NCI-H2029 (cell line): ENCODE results near the gene CDC20.
"Not testable (repeated sequence)": the region's sequence is repeated elsewhere in the genome, so short reads cannot be mapped to it uniquely, and the experiment has no call there.

Experiments used
- DNase-seq: peaks from one replicate; lab custom pipeline; 2025; lab: John Stamatoyannopoulos, UW

Gene CDC20

DNA sequence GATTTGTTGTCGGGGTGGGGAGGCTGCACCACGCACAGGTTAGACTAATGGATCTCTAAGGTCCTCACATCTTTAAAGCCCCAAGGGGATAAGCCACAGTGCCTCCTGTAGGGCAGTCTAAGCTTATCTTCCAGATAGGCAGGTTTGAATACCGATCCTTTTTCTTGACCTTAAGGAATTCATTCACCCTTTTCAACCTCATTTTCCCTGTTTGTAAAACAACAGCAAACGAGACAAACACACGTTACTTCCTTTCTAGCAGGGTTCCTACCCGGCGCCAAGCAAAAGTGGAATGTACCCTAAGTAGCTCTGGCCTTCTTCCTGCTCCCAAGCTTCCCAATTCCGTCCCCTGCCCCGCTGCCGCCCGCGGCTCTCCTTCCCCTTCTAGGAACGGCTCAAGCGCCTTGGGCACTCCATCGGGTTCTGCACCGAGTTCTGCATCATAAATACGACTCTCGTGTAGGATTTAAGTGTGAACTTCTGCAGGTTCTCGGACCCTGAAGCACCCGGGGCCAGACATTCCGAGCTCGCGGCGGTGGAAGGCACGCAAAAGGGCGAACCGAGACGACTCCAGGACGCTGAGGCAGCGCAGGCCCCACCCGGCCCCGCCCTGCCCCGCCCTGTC is 548 bp upstream of the CDC20 start:
- peak; percentile 53 for DNase-seq

DNA sequence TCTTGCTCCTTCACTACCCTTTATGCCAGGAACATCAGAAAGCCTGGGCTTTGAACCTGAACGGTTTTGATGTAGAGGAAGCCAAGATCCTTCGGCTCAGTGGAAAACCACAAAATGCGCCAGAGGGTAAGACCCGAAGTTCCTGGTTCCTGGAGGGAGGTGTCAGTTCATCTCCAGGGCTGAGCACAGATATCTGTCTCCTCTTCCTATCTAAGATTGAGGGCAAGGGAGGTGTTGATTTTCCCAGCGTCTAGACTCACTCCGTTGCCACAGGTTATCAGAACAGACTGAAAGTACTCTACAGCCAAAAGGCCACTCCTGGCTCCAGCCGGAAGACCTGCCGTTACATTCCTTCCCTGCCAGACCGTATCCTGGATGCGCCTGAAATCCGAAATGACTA is 915 bp downstream of the CDC20 start:
- no peak for DNase-seq

DNA sequence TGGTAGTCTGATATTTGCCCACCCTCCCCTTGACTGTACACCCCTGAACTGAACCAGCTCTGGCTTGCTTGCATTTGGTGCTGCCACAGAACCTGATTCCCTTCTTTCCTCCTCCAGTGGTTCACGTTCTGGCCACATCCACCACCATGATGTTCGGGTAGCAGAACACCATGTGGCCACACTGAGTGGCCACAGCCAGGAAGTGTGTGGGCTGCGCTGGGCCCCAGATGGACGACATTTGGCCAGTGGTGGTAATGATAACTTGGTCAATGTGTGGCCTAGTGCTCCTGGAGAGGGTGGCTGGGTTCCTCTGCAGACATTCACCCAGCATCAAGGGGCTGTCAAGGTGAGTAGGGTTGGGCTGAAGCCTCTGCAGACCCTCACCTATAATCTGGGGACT is 1.8 kb downstream of the CDC20 start:
- DNase-seq: no peak

DNA sequence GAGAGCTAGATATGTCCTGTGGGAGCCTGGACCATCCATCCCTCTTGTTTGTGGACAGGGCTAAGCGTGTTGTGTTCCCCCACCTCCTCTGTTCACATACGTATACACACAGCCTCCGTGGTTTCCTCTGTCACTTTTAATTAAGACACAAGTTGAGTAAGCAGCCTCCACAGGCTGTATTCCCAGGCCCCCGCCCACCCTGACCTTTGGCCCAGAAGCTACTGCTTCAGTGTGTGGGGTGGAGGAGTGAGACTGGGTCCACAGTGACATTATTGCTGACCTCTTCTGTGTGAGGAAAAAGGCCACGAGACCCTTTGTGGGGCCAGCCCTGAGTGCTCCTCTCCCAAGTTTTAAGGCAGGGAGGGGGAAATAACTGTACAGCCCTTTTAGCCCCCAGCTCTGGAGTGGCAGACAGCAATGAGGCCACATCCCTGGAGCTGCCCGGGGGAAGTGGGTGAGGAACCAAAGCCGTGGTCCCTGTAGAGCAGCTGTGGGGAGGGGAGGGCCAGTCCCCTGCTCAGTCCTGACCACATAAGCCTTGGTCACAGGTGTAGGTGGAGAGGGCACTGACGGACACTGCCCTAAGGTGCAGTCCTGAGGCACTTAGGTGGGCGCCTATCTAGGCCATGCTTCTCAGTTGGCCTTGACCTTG is 4.6 kb downstream of the CDC20 start:
- no peak for DNase-seq

DNA sequence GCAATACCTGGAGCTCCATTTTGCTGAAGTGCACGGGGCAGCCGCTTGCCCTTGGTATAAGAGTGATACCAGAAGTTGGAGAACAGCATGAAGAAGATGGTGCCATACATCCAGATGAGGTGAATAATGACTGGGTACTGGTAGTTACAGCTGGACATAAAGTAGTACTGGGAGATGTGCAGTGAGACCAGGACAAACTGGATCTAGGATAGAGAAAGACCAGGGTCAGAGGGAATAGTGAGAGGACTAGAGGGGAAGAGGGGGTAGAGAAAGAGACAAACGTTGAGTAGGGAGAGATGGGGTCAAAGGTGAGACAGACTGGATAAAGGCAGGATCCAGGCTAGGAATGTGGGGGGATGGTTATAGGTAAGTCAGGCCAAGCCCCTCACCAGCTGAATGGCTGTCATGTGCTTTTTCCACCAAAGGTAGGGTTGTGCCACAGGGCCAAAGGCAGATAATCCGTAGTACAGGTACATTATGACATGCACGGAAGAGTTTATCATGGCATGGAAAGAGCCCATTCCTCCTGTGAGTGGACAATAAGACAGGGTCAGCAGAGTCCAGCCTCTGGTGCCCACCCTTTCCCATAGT is 5.2 kb downstream of the CDC20 start:
- DNase-seq: no peak

DNA sequence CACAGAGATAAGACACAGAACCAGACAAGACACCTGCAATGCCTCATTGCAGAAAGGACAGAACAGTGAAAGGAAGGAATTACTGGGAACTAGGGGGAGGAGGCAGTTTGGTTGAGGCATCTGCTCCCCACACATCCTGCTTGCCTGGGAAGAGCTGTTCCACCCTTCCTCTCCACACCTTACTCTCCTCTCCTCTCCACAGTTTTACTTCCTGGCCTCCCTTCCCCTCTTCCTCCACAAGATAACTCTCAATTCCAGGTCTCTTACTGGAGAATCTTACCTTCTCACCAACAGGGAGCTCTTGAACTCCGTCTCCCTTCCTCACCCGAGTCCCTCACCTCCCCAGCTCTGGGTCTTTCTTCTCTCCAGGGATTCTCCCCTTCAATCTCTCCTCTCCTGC is 6.9 kb downstream of the CDC20 start:
- DNase-seq: no peak

DNA sequence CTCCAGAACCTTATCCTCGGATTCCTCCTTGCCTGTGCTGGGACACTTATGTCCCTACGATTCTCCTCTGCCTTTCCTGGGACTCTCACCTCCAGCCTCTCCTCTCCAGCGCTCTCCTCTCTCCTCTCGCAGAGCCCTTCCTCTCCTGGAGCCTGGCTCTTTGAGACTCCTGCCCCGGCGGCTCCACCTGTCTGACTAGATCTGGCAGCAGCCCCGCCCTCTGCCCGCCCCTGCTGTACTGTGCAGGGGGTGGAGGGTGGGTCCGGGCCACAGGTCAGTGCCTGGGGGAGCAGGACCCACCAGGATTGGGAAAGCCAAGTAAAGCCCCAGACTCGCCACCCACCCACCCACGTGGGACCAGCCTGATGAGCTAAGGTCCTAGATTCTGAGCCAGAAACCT is 7.4 kb downstream of the CDC20 start:
- no peak for DNase-seq

DNA sequence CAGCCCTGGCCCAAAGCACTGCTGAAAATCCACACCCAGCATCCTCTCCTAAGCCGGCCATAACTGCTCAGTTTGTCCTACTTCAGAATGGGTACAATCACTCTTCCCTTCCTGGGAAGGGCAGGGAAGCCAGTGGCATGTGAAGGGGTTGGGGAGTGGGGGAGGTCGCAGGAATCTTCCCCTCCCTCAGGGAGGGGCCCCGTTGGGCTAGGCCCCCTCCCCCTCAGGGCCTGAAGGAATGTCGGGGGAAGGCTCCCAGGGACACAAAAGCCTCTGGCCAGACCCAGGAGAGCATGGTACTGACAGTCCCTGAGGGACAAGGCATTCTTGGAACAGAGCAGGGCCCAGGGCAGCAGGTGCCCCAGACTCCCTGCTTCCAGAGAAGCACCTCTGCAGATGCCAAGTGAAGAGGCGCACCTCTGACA is 7.8 kb downstream of the CDC20 start:
- DNase-seq: no peak

DNA sequence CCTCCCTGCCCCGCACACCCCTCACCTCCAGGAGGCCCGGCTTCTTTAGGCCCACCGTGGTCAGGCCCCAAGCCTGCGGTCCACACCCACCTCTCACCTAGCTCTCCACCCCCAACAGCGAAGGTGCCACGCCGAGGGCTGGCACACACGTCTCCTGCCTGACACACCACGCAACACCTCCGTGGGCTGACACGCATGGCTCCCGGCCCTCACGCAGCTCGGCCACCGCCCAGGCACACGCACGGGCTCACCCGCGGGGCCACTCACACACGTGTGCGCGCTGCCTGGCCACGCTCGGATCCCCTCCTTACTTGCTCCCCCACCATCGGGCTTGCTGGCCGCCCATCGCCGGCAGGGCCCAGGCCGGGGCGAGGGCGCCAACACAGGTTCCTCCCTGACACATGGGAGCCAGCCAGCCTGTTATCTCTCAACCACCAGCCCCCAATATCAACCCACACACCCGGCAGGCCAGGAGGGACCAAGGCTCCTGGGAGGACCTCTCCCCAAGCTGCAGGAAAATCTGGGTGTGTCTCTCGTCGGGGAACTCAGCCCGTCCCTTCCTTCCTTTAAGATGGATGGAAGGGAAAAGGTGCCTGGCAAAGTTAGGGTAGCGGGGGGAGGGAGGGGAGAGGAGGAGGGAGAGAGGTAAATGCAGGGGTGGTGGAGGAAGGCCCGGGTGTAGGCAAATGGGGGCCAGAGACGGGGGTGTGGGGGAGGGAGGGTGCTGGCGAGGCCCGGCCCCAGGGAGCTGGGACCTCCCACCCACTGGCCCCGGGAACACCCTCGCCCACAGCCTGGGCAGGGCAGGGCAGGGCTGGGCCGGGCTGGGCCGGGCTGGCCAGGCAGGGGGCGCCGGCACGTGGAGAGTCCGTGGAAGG is 8.5 kb downstream of the CDC20 start:
- DNase-seq: no peak

DNA sequence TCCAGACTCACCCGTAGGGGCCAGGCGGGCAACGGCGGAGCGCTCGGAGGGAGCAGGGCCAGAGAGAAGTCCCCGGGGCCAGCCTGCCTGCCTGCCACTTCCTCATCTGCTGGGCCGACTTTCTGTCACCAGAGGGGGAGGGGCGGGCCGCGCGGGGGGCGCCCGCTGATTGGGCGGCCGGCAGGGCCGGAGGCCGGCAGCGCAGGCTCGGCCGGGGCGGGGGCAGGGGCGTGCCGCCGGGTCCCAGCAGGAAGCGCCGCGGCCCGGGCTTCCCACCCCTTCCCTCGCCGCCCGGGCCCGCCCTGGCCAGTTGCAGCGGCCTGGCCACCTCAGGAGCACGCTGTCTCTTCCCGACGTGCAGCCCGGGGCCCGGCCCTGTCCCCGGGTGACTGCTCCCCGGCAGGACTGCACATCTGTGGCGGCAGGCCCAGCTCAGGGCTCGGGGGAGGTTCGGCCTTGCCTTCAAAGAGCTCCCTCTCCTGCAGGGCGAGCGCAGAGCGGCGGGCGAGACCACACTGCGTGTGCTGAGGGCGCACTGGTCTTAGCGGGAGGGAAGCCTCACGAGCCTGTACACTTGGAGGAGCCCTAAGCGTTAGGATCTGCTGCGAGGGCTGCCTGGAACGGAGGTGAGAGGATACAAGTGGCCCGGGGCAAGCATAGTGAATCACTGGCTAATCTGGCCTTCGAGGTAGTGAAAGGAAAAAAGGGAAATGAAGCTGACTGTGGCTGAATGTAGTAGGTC is 9.3 kb downstream of the CDC20 start, which contains the start of gene ELOVL1:
Gene ELOVL1, minus strand, starts transcription at position 108 of the 742 bp plus-strand sequence. CDS start 2,402 bp downstream, outside the sequence.
- peak; percentile 95 for DNase-seq

DNA sequence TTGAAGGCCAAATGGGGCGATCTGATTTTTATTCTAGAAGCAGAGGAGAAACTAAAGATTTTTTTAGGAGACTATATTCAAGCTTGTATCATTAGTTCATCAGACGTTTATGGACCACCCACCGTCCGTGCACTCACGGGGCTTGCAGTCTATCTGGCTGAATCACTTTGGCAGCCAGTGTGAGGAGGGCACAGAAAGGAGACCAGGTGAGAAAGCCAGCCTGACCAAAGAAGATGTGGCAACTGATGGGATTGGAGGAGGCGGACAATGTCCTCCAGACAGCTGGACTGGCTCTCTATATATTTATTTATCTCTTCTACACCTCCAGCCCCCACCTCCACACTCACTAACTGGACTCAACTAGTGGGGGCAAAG is 9.9 kb downstream of the CDC20 start:
- DNase-seq: no peak

DNA sequence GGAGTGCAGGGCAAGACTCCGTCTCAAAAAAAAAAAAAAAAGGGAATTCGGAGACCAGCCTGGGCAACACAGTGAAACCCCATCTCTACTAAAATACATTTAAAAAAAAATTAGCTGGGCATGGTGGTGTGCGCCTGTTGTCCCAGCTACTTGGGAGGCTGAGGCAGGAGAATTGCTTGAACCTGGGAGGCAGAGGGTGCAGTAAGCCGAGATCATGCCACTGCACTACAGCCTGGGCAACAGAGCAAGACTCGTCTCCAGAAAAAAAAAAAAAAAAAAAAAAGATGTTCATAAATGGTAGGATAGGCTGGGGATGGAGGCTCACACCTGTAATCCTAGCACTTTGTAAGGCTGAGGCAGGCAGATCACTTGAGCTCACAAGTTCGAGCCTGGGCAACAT is 11.0 kb downstream of the CDC20 start:
- DNase-seq: not testable (repeated sequence)

DNA sequence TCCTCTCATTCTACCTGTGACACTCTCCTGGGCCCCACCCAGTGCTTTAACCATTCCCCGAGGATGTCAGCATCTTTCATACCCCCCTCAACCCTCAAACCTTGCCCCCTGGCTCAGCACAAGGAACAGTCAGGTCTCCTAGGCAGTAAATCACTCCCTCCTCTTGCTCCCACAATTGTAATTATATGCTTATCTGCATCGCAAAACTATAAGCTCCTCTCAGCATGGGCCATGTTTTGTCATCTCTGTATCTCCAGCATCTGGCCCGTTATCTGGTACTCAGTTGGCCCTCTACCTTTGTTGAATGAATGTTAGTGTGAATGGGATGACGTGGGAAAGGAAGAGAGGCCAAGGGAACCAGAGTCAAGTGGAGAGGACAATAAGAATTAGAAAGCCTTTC is 11.8 kb downstream of the CDC20 start:
- DNase-seq: no peak

DNA sequence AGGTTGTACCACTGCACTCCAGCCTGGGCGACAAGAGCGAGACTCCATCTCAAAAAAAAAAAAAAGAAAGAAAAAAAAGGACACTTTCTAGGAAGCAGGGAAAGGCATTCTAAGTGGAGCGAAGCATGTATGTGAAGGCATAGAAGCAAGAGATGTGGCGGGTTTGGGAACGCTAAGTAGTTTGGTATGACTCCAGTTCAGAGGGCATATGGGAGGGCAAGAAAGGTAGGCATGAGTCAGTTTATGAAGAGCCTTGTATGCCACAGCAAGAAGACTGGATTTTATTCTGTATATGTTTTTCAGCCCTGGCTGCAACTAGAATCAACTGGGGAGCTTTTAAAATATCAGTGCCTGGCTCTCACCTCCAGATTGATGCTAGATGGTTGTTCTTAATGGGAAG is 13.4 kb downstream of the CDC20 start:
- DNase-seq: no peak

DNA sequence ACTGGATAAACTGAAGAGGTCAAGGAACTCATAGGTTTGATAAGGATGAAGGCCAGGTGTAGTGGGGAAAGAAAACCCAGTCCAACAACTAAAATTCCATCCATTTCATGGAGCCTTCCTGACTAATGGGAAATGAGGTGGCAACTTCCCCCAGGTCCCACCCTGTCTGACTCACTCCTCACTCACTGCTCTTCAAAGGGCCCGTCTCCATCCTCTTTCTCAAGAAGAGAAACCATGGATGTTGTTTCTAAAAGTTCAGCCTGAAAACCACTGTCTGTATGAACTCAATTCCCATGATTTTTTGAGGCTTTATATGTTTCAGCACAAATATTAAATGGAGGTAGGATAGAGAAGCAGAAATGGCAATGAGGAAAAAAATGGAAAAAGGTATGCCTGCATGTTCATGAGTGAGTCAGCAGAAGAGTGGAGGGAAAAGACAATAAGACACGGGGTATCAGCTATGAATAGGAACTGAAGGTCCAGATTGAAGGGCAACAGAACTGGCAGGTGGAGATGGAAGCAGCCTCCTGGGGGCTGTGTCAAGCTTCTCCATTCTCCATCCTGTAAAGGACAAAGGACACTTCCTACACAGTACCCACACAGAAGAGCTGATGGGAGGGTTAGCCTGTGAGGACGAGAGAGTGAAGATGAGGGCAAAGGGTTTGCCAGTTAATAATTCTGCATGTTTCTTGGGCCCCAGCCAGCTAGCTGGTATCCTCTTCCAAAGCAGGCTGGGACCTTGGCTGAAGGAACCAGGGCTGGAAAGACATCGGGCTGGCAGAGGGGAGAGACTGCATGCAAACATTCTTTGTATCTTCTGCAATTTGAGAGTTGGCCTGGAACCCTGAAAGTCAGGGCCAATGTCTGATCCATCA is 14.5 kb downstream of the CDC20 start:
- DNase-seq: no peak

DNA sequence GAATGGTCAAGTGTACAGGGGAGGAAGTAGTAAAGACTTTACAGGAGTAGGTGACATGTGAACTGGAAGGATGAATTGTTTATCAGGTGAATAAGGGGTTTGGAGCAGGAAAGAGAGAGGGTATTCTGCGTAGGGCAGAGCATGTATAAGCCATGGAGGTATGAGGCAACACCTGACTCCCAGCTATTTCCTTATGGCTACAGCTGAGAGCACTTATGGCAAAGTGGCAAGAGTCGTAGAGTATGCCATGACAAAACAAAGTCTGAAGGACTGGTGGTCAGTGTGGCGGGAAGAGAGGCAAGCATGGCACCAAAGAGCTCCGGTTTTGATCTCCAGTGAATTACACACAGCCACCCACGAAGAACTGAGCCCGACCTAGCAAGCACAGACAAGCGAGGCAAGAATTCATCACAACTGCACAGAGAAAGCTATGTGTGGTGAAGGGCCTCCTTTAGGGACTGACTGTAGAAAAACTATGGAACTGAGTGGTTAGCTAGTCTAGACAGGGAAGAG is 18.0 kb downstream of the CDC20 start:
- DNase-seq: peak; percentile 46

DNA sequence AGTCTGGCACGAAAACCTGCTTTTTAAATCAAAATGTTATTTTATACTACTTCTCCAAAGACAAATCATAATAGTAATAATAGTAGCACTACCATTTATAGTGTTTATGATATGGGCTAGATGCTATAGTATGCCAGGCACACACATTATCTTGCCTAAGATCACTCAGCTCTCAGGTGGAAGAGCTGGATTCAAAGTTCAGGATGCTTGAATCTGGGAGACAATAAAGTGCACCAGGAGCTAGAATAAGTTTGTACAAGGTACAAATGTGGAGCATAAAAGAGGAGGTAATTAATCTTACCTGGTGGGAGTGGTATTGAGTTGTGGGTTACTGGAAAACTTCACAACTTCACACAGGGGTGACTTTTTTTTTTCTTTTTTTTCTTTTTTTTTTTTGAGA is 19.1 kb downstream of the CDC20 start:
- DNase-seq: no peak

DNA sequence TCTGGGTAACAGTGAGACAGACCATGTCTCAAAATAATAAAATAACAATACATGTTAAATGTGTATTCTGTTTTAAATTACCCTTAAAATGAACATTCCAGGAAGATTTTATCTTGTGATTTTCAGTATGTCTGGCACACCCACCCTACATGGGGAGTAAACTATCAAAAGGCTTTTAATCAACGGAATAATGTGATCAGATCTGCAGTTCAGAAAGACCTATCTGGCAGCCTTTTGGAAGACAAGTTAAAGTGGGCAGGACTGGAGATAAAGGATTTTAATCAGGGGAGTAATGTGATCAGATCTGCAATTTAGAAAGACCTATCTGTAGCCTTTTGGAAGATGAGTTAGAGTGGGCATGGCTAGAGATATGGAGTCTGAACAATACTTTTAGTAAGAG is 20.7 kb downstream of the CDC20 start:
- no peak for DNase-seq

DNA sequence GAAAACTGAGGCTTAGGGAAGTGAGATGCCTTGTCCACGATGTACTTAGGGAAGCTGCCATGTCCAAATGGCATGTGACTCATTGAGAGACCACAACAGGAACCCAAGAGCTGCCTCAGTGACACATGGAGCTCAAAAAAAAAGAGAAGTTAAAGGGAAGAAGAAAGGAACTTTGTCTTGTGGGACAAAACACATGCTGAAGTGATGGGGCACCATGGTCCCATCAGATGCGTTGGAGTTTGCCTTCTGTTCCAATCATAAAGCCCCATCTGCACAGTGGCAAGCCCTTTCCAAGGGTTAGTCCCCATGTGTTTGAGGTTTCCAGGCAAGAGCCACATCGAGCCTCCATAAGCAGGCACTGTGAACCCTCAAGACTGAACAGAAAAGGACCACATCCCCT is 22.8 kb downstream of the CDC20 start:
- DNase-seq: no peak

DNA sequence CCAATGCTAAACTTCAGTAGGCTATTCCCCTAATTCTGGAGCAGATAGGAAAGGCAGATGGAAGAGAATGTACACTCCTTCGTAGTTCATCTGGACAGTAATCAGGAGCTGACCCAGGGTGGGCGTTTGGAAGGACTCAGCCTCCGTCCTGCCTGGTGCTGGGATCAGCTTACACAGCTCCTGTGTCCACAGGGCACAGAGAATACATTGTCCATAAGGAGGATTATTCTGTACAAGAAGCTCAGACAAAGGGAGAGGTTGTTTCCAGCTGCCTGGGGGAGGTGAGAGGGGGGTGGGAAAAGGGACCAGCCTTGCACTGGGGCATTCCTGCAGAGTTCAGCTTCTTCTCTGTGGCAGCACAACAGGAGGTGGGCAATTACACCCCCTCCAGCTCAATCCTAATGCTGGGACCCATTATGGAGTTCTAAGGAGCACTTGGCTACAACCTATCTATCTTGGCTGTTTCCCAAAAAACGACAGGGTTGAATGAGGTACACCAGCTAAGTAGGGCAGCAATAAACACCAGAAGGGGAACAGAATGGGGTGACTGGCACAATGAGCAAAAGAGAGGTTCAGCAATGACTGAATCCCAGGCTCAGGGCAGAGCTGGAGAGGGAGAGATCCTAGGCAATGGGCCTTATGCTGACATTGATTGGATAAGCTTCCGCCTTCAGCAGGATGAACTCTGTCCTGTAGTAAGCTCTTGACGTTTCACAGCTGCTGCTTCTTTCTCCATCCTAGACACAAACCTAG is 23.4 kb downstream of the CDC20 start:
- no peak for DNase-seq
